Kidney tubule cell (primary cell): ENCODE results near the gene STX17.
A peak's percentile ranks its signal among the peaks of the same experiment; 100 is the strongest.

Experiments used
- DNase-seq: peaks from one replicate; pipeline ENCODE4 v3.0.0-alpha.2; 2018; ENCODE audit warnings: low spot score

The STX17 gene

GRCh38 chr9:99907208-99907532, 716 bp downstream of the STX17 start:
- DNase-seq: no peak

- no peak for DNase-seq
These were observed 5.1 kb downstream of the STX17 start for GRCh38 chr9:99911600-99911999.

DNA sequence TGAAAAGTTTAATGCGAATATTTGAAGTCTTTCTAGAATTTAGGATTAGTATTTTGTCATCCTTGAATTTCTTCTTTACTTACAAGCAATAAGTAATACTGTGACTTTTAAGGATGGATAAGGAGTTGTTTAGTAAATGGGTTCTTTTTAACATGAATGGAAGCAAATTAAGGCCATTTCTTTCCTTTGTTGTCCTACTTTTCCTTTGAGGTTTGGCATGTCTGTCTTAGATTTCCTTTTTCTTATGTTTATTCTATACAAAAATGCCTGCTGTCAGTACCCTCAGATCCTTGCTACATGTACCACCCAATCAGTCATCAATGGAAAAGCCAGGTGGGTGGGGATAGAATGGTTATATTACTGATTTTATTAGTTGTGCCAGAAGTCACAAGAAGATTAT, 10.2 kb downstream of the STX17 start:
- no peak for DNase-seq

DNA sequence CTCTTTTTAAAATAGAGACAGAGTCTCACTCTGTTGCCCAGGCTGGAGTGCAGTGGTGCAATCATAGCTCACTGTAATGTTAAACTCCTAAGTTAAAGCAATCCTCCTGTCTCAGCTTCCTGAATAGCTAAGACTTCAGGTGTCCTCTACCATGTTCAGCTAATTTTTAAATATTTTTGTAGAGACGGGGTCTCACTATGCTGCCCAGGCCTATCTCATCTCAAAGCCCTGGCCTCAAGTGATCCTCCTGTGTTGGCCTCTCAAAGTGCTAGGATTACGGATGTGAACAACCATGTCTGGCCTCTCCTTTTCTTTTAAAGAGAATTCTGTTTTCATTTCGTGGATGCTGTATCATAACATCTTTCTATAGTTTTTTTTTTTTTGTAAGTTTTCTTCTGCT, 11.7 kb downstream of the STX17 start:
- DNase-seq: no peak

GRCh38 chr9:99919930-99920329, 13.5 kb downstream of the STX17 start:
- DNase-seq: no peak

- DNase-seq: no peak
These were observed 15.6 kb downstream of the STX17 start for GRCh38 chr9:99921875-99922710.

- no peak for DNase-seq
These were observed 16.2 kb downstream of the STX17 start for GRCh38 chr9:99922711-99923030.

DNA sequence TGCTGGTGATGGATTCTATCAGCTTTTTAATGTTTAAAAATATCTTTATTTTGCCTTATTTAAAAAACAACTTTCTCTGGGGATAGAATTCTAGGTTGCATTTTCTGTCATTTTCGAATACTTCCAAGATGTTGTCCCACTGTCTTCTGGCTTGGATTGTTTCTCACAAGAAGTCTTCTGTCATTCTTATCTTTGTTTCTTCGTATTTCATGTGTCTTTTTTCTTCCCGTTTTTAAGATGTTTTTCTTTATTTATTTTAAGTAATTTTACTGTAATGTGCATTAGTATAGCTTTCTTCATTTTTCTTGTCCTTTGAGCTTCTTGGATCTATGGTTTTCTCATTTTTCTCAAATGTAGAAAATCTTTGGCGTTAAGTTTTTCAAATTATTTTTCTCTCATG, 19.1 kb downstream of the STX17 start:
- DNase-seq: no peak

DNA sequence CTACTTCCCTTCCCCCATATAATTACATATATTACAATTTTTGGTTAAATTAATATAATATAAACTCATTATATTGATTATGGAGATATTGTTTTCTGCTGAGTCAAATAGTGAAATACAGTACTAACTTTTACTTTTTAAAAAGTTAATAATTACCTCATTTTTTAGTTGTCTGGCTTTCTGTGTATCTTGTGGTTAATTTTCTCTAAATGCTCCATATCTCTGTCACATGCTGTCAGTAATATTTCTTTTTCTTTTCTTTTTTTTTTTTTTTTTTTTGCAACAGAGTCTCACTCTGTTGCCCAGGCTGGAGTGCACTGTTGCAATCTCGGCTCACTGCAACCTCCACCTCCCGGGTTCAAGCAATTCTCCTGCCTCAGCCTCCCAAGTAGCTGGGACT, 23.2 kb downstream of the STX17 start:
- no peak for DNase-seq

DNA sequence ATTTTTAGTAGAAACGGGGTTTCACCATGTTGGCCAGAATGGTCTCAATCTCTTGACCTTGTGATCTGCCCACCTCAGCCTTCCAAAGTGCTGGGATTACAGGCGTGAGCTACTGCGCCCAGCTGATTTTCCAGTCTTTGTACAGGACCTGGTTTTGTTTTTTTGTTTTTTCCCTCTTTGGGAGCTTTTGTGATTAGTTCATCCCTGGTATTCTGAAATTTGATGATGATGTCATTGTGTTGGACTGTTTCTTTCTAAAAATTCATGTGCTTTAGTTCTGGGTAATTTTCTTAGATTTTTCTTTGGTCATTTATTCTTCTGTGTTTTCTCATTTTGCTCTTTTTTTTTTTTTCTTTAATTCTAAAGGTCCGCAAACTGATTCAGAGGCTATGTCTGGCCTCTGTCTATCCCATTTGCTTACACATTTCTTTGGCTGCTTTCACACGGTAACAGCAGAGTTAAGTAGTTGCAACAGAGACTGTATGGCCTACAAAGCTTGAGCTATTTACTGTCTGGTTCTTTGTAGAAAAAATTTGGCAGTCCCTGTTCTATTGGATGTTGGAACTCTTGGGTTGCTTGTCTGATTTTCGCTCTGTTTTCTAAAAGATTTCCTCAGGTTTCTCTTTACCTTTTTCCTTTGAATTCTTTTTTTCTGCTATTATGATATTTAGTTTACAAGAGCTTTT, 24.8 kb downstream of the STX17 start:
- DNase-seq: no peak

DNA sequence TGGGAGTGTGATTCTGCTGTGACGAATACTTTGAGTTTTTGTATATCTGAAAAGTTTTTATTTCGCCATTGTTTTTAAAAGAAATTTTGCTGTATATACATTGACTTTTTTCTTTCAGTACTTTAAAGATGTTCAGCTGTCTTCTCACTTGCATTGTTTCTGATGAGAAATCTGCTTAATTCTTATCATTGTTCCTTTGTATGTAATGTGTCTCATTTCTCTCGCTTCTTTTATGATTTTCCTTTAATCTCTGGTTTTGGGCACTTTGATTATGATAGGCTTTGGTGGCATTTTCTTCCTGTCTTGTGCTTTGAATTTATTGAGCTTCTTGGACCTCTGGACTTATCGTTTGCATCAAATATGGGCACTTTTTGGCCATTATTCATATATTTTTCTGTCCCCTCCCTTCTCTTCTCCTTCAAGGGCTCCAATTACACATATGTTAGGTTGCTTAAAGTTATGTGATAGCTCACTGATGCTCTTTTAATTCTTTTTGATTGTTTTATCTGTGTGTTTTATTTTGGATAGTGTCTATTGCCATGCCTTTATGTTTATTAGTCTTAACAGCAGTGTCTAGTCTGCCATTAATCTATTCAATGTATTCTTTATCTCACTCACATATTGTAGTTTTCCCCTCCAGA, 30.6 kb downstream of the STX17 start:
- DNase-seq: no peak

GRCh38 chr9:99947395-99947794, 40.9 kb downstream of the STX17 start:
- DNase-seq: peak; percentile 5

DNA sequence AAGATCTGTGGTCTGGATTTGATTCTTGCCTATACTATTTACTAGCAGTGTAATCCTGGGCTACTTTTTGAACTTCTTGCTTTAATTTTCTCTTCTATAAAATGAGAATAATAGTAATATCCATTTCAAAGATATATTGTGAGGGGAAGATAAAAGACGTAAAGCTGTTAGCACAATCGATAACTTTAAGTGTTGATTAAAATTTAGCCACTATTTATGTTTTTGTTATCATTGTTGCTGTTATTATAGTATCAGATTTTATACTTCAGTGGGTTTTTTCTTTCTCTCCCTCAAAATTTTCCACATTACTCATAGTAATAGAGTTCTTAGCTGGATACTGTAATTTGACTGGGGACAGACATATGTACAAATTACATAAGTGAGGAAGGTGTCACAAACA, 42.0 kb downstream of the STX17 start:
- no peak for DNase-seq

GRCh38 chr9:99948896-99949295, 42.4 kb downstream of the STX17 start:
- DNase-seq: no peak

GRCh38 chr9:99953861-99954507, 47.5 kb downstream of the STX17 start:
- DNase-seq: no peak

- DNase-seq: no peak
These were observed 48.4 kb downstream of the STX17 start for GRCh38 chr9:99954819-99955218.

GRCh38 chr9:99955606-99956005, 49.2 kb downstream of the STX17 start:
- DNase-seq: no peak

- peak; percentile 72 for DNase-seq
These were observed 56.3 kb downstream of the STX17 start for GRCh38 chr9:99962680-99963261.

- no peak for DNase-seq
These were observed 57.9 kb downstream of the STX17 start for GRCh38 chr9:99964336-99964735.

DNA sequence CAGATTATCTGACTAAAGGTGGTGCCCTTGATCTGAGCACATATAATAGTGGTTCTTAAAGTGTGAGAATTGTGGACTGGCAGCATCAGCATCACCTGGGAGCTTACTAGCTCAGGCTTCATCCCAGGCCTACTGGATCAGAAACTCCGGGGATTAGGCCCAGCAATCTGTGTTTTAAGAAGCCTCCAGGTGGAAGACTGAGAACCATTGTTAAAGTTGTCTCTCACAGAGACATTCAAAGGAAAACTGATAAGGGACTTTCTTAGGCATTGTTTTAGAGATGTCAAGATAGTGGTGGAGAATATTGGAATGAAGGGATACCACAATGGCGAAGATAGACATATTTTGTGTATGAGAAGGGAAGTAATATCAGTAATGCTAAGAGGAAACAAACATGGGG, 59.5 kb downstream of the STX17 start:
- no peak for DNase-seq

DNA sequence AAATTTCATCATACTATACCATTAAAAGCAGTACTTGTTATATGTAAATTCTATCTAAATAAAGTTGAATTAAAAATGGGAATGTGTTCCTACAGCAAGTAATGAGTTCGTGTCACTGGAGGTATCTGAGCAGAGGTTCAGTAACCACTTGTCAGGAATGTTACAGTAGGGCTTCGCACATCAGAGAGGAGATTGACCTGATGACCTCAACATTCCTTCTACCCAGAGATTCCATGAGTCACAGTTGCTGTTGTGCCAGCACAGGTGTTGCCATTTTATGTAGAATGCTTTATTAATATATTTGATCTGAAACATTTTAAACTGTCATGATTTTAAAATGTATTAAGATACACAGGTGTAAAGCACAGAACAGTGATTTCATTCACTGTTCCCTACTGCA, 60.3 kb downstream of the STX17 start:
- DNase-seq: peak; percentile 90

GRCh38 chr9:99967457-99967856, 61.0 kb downstream of the STX17 start:
- no peak for DNase-seq

DNA sequence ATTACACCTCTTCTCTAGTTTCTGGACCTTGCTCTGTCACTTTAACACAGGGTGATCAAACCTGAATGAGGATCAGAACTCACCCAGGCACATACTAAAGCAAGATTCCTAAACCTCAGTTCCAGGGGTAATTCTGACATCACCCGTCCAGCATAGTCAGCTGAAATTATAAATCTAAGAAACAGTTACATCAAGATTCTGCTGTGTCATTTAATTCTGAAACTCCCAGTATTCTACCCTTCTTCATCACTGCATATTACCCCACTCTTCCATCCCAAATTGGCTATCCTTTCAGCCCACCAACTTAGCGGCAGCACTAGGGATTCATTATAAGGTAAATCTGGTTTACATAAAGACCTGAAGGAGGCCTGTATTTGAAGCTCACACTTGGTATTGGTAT, 64.0 kb downstream of the STX17 start:
- DNase-seq: no peak
